Glutamatergic neuron (in vitro differentiated cells): ENCODE results near the gene KRTAP10-2. TPM values are rescaled to one million over a fixed set of nuclear protein-coding genes. Genes with fewer than 3 reads are reported as not detected.

Source experiments
- DNase-seq: peaks from one replicate; pipeline ENCODE4 v3.0.0; 2022
- H3K27ac Mint-ChIP-seq: one replicate; pipeline ENCODE4 v1.8.0; 2020; ENCODE audit warnings: mild to moderate bottlenecking, mixed read lengths, inconsistent platforms; ENCODE audit not compliant: unreplicated experiment
- H3K27me3 Mint-ChIP-seq: one replicate; pipeline ENCODE4 v1.8.0; 2020; ENCODE audit warnings: mild to moderate bottlenecking, moderate library complexity, mixed read lengths, inconsistent platforms; ENCODE audit not compliant: unreplicated experiment
- H3K36me3 Mint-ChIP-seq: one replicate; pipeline ENCODE4 v1.8.0; 2020; ENCODE audit warnings: mild to moderate bottlenecking, mixed read lengths, inconsistent platforms; ENCODE audit not compliant: unreplicated experiment
- H3K4me1 Mint-ChIP-seq: one replicate; pipeline ENCODE4 v1.8.0; 2020; ENCODE audit warnings: mild to moderate bottlenecking, low read depth, mixed read lengths, inconsistent platforms; ENCODE audit not compliant: unreplicated experiment
- H3K4me3 Mint-ChIP-seq: one replicate; pipeline ENCODE4 v1.8.0; 2020; ENCODE audit warnings: mild to moderate bottlenecking, mixed read lengths, inconsistent platforms; ENCODE audit not compliant: unreplicated experiment
- H3K9me3 Mint-ChIP-seq: one replicate; pipeline ENCODE4 v1.8.0; 2020; ENCODE audit warnings: mild to moderate bottlenecking, moderate library complexity, mixed read lengths, inconsistent platforms; ENCODE audit not compliant: unreplicated experiment
- CTCF ChIP-seq: fragments of 200-600 bp; sonication (generic); IDR thresholded peaks from one replicate; pipeline ENCODE4 v1.5.0; 2021; ENCODE audit not compliant: partially characterized antibody, unreplicated experiment
- total RNA-seq: library from RNA; stranded (reverse); fragmentation: NEBNext Ultra II Directional; extraction: Animal tissue kit (Norgen Biotek cat#: 25700); gene quantifications from one replicate; pipeline ENCODE4 v1.2.1, GENCODE V29; 2021; ENCODE audit not compliant: unreplicated experiment

Gene KRTAP10-2
- total RNA-seq, 1 donor from 2014 or later = not detected

GRCh38 chr21:44510109-44510507, 41.2 kb downstream of the KRTAP10-2 start:
- Mint-ChIP-seq H3K9me3 (no peaks in the 10 kb centered on the region), H3K4me1 (no peaks in the 10 kb centered on the region), H3K27ac (no peak overlapping the region), H3K4me3 (no peak overlapping the region), H3K36me3 (no peaks in the 10 kb centered on the region), H3K27me3 (peaks cover 4% of the 10 kb centered on the region)
- TF ChIP-seq CTCF = no peak
- peak; percentile 2 for DNase-seq

- DNase-seq = no peak
- no peak overlapping the region for H3K27ac Mint-ChIP-seq
- no peaks in the 10 kb centered on the region for H3K4me1 Mint-ChIP-seq
- peaks cover 4% of the 10 kb centered on the region for H3K27me3 Mint-ChIP-seq
- H3K4me3 Mint-ChIP-seq = no peak overlapping the region
- H3K9me3 Mint-ChIP-seq = no peaks in the 10 kb centered on the region
- H3K36me3 Mint-ChIP-seq = no peaks in the 10 kb centered on the region
- TF ChIP-seq CTCF = no peak
These were observed 41.8 kb downstream of the KRTAP10-2 start for GRCh38 chr21:44509539-44509938.

GRCh38 chr21:44508711-44509445, 42.4 kb downstream of the KRTAP10-2 start:
- H3K36me3 Mint-ChIP-seq = no peaks in the 10 kb centered on the region
- H3K9me3 Mint-ChIP-seq = no peaks in the 10 kb centered on the region
- no peak for TF ChIP-seq CTCF
- DNase-seq = no peak
- H3K4me3 Mint-ChIP-seq = no peak overlapping the region
- no peaks in the 10 kb centered on the region for H3K4me1 Mint-ChIP-seq
- H3K27me3 Mint-ChIP-seq = peaks cover 4% of the 10 kb centered on the region
- H3K27ac Mint-ChIP-seq = no peak overlapping the region

- Mint-ChIP-seq H3K36me3 (no peaks in the 10 kb centered on the region), H3K27ac (no peak overlapping the region), H3K4me3 (no peak overlapping the region), H3K9me3 (no peaks in the 10 kb centered on the region), H3K27me3 (peaks cover 4% of the 10 kb centered on the region), H3K4me1 (no peaks in the 10 kb centered on the region)
- no peak for TF ChIP-seq CTCF
- peak; percentile 8 for DNase-seq
These were observed 42.9 kb downstream of the KRTAP10-2 start for GRCh38 chr21:44508426-44508710.

GRCh38 chr21:44507673-44508425, 43.5 kb downstream of the KRTAP10-2 start:
- no peak for TF ChIP-seq CTCF
- DNase-seq = peak; percentile 8
- Mint-ChIP-seq H3K27me3 (peaks cover 4% of the 10 kb centered on the region), H3K27ac (no peak overlapping the region), H3K4me1 (no peaks in the 10 kb centered on the region), H3K4me3 (no peak overlapping the region), H3K9me3 (no peaks in the 10 kb centered on the region), H3K36me3 (no peaks in the 10 kb centered on the region)
